Esophagus (tissue), 2 donors: Measurements from ENCODE around the gene PAXX. TPM values are rescaled to one million over a fixed set of nuclear protein-coding genes. Genes with fewer than 3 reads are reported as not detected.

Source experiments
- polyA plus RNA-seq, 2 donors: library from polyadenylated mRNA; stranded (reverse); fragments of 200-250 nt; gene quantifications; one replicate each; pipeline ENCODE4 v1.2.3, GENCODE V29; 2013
- donor health status: healthy with polysubstance abuse.
- donor health status: Bipolar disorder and iron deficiency.

PAXX gene
- polyA plus RNA-seq, 2 donors: 49.7 to 119 TPM

Other genes starting within 250 kb of the PAXX start
- 10 to 100 TPM in 1 of 2 donors, 1 to 10 TPM in 1; 5.3 to 14.9 TPM for gene LCN10, start 249.5 kb upstream of the PAXX start, polyA plus RNA-seq
- 10 to 100 TPM in 1 of 2 donors, 1 to 10 TPM in 1; 9.0 to 14.4 TPM for gene LCN6, start 243.9 kb upstream of the PAXX start, polyA plus RNA-seq
- not detected for gene LCN8, start 234.2 kb upstream of the PAXX start, polyA plus RNA-seq
- gene LCN15, start 227.9 kb upstream of the PAXX start, polyA plus RNA-seq: not detected
- 100 to 1,000 TPM in 1 of 2 donors, 10 to 100 TPM in 1; 85.2 to 155 TPM for gene TMEM141, start 201.1 kb upstream of the PAXX start, polyA plus RNA-seq
- gene CCDC183, start 196.1 kb upstream of the PAXX start, polyA plus RNA-seq: 1 to 10 TPM in 1 of 2 donors, under 1 TPM in 1; 0.32 to 1.1 TPM
- 10 to 100 TPM; 46.5 to 61.7 TPM for gene RABL6, start 184.5 kb upstream of the PAXX start, polyA plus RNA-seq
- gene AJM1, start 149.9 kb upstream of the PAXX start, polyA plus RNA-seq: 1 to 10 TPM; 1.9 to 3.7 TPM
- gene PHPT1, start 143.0 kb upstream of the PAXX start, polyA plus RNA-seq: 100 to 1,000 TPM in 1 of 2 donors, 10 to 100 TPM in 1; 83.1 to 101 TPM
- gene MAMDC4, start 140.1 kb upstream of the PAXX start, polyA plus RNA-seq: 10 to 100 TPM in 1 of 2 donors, 1 to 10 TPM in 1; 3.9 to 11.5 TPM
- 100 to 1,000 TPM; 445 to 637 TPM for gene EDF1, start 126.1 kb upstream of the PAXX start, polyA plus RNA-seq
- gene TRAF2, start 105.9 kb upstream of the PAXX start, polyA plus RNA-seq: 10 to 100 TPM; 11.0 to 16.6 TPM
- 10 to 100 TPM; 91.4 to 97.3 TPM for gene FBXW5, start 47.7 kb upstream of the PAXX start, polyA plus RNA-seq
- 1 to 10 TPM; 1.2 to 1.8 TPM for gene C8G, start 47.2 kb upstream of the PAXX start, polyA plus RNA-seq
- gene LCN12, start 40.1 kb upstream of the PAXX start, polyA plus RNA-seq: under 1 TPM; 0.24 to 0.77 TPM
- gene PTGDS, start 14.9 kb upstream of the PAXX start, polyA plus RNA-seq: 10 to 100 TPM; 18.4 to 42.3 TPM
- under 1 TPM; 0.20 to 0.55 TPM for gene LCNL1, start 9.4 kb upstream of the PAXX start, polyA plus RNA-seq
- 100 to 1,000 TPM; 351 to 474 TPM for gene CLIC3, start 4.1 kb downstream of the PAXX start, polyA plus RNA-seq
- 10 to 100 TPM in 1 of 2 donors, 1 to 10 TPM in 1; 7.7 to 14.7 TPM for gene ABCA2, start 35.8 kb downstream of the PAXX start, polyA plus RNA-seq
- gene FUT7, start 39.7 kb downstream of the PAXX start, polyA plus RNA-seq: under 1 TPM; 0.08 to 0.39 TPM
- gene NPDC1, start 53.8 kb downstream of the PAXX start, polyA plus RNA-seq: 10 to 100 TPM; 33.1 to 44.3 TPM
- gene ENTPD2, start 61.6 kb downstream of the PAXX start, polyA plus RNA-seq: 1 to 10 TPM; 1.5 to 1.6 TPM
- 1 to 10 TPM; 7.5 to 9.0 TPM for gene SAPCD2, start 78.1 kb downstream of the PAXX start, polyA plus RNA-seq
- 1 to 10 TPM; 2.9 to 3.8 TPM for gene UAP1L1, start 85.1 kb downstream of the PAXX start, polyA plus RNA-seq
- 10 to 100 TPM; 28.5 to 42.3 TPM for gene MAN1B1, start 94.6 kb downstream of the PAXX start, polyA plus RNA-seq
- gene DPP7, start 122.3 kb downstream of the PAXX start, polyA plus RNA-seq: 100 to 1,000 TPM in 1 of 2 donors, 10 to 100 TPM in 1; 90.4 to 129 TPM
- gene GRIN1, start 146.7 kb downstream of the PAXX start, polyA plus RNA-seq: under 1 TPM; 0.06 to 0.14 TPM
- under 1 TPM; 0.24 to 0.81 TPM for gene LRRC26, start 177.6 kb downstream of the PAXX start, polyA plus RNA-seq
- gene TMEM210, start 179.6 kb downstream of the PAXX start, polyA plus RNA-seq: not detected
- gene ANAPC2, start 196.1 kb downstream of the PAXX start, polyA plus RNA-seq: 10 to 100 TPM; 27.7 to 47.3 TPM
- gene SSNA1, start 196.3 kb downstream of the PAXX start, polyA plus RNA-seq: 100 to 1,000 TPM; 104 TPM
- gene TPRN, start 208.3 kb downstream of the PAXX start, polyA plus RNA-seq: 10 to 100 TPM; 12.8 to 19.9 TPM
- 10 to 100 TPM; 21.6 to 27.5 TPM for gene TMEM203, start 213.2 kb downstream of the PAXX start, polyA plus RNA-seq
- 10 to 100 TPM in 1 of 2 donors, 1 to 10 TPM in 1; 5.7 to 12.2 TPM for gene NDOR1, start 213.3 kb downstream of the PAXX start, polyA plus RNA-seq
- gene RNF208, start 229.8 kb downstream of the PAXX start, polyA plus RNA-seq: 10 to 100 TPM; 13.3 to 28.5 TPM
- gene CYSRT1, start 232.8 kb downstream of the PAXX start, polyA plus RNA-seq: 100 to 1,000 TPM; 334 to 342 TPM
- 1 to 10 TPM; 3.7 to 5.5 TPM for gene RNF224, start 235.1 kb downstream of the PAXX start, polyA plus RNA-seq
- gene SLC34A3, start 238.5 kb downstream of the PAXX start, polyA plus RNA-seq: 1 to 10 TPM; 1.3 to 1.6 TPM
- gene TUBB4B, start 248.9 kb downstream of the PAXX start, polyA plus RNA-seq: 100 to 1,000 TPM; 415 to 578 TPM